ENCODE measurements around the gene AP2A2.

- no peak for TF ChIP-seq GATA3 (IDR thresholded peaks at IDR 0.05; ENCODE audit: low read depth, low read length)
- no peak for TF ChIP-seq GATA2 (IDR thresholded peaks at IDR 0.05; ENCODE audit: low read depth, low read length)
These were observed 134.7 kb downstream of the AP2A2 start for GRCh38 chr11:1060410-1060809.

Data from SH-SY5Y (cell line).